Esophagus squamous epithelium (tissue), 5 donors: Measurements from ENCODE around the gene STK17B. TPM values are rescaled to one million over a fixed set of nuclear protein-coding genes. Genes with fewer than 3 reads are reported as not detected.

ENCODE experiments used
- DNase-seq: peaks from one replicate; lab custom pipeline; 2025; lab: John Stamatoyannopoulos, UW
- H3K27ac ChIP-seq, 4 donors: fragments of 200-600 bp; sonication (generic); one replicate each; pipeline ENCODE4 v1.5.1; 2016 to 2019; ENCODE audit warnings: mild to moderate bottlenecking in 1 of 4
- H3K27me3 ChIP-seq, 4 donors: fragments of 200-600 bp; sonication (generic); 1 replicate in 3 of 4; 2 replicates in 1 of 4; pipeline versions ENCODE4 v1.5.1 to v1.6.0; 2017 to 2021; ENCODE audit warnings: antibody characterized with exemption in 1 of 4
- H3K36me3 ChIP-seq, 3 donors: fragments of 200-600 bp; sonication (generic); one replicate each; pipeline ENCODE4 v1.5.1; 2016 to 2019
- H3K4me1 ChIP-seq, 3 donors: fragments of 200-600 bp; sonication (generic); one replicate each; pipeline ENCODE4 v1.5.1; 2017 to 2019
- H3K4me3 ChIP-seq, 4 donors: fragments of 200-600 bp; sonication (generic); 1 replicate in 3 of 4; 2 replicates in 1 of 4; pipeline ENCODE4 v1.5.1; 2016 to 2019; ENCODE audit warnings: mild to moderate bottlenecking in 2 of 4, moderate library complexity in 1 of 4
- H3K9me3 ChIP-seq, 3 donors: fragments of 200-600 bp; sonication (generic); one replicate each; pipeline ENCODE4 v1.5.1; 2016 to 2019
- CTCF ChIP-seq, 6 experiments: fragments of 450-650 bp in 4 of 6; fragments of 200-600 bp in 2 of 6; sonication (generic) in 2 of 6; IDR thresholded peaks; one replicate each; pipeline ENCODE4 v1.5.1; 2016 to 2019; ENCODE audit warnings: antibody characterized with exemption in 6 of 6, mild to moderate bottlenecking in 4 of 6, moderate library complexity in 4 of 6
- POLR2A ChIP-seq, 4 donors: fragments of 450-650 bp; IDR thresholded peaks; one replicate each; pipeline ENCODE4 v1.6.1; 2017; ENCODE audit warnings: antibody characterized with exemption in 4 of 4, mild to moderate bottlenecking in 4 of 4, moderate library complexity in 3 of 4
- WGBS, 2 donors: methylation state at CpG; one replicate each; pipeline ENCODE4 v1.1.5; 2018; 5-methylcytosine and 5-hydroxymethylcytosine counted together
- intact Hi-C: fragments of 100-400 bp; cut with DNase I; formaldehyde crosslinking; loops from one replicate; pipeline ENCODE4 v1.15.0; 2022
- total RNA-seq, 4 donors: library from RNA; depleted of rRNA; stranded (reverse); fragments of >200 nt; gene quantifications; one replicate each; pipeline ENCODE4 v1.1.0, GENCODE V29; 2016
- donor health status: DM: yes; HTN: yes; CAD: no.

STK17B gene
- total RNA-seq, 4 donors from 2014 or later = 7.9 to 32.2 (median 18.2) TPM

DNA sequence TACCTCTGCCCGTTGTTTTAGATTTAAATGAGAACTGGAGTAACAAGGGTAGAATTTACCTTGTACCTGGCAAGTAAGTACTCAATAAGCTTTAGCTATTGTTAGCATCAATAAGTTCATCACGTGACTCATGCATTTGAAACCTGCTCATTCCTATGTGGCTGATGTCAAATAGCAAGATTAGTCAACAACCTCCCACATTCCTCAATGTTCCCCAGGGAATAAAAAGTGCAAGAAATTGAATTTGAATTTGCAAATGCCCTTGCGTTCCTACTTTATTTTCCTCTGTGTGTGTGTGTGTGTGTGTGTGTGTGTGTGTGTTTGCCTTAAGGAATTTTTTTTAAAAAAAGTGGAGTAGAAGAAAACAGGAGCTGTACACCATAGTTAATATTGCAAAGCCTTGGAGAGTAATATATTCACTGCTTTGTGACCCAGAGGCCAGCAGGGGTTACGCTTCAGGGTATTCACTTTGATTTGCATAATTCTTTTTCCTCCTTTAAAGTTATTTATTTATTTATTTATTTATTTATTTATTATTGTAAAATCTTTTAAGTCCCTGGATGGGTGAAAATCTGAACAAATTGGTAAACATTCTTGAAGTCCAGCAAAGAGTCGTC is 58.9 kb downstream of the STK17B start:
- TF ChIP-seq CTCF (IDR thresholded peaks at IDR 0.05) = no peak
- no peak for TF ChIP-seq POLR2A (IDR thresholded peaks at IDR 0.05)
- WGBS, 2 donors = 46 to 65% methylated on average over 5 of the region's 5 CpGs
- no peak overlapping the region for H3K4me3 ChIP-seq
- no peak overlapping the region for H3K27ac ChIP-seq
- DNase-seq = no peak
- H3K4me1 ChIP-seq = peaks cover 0 to 6% (median 0%) of the 10 kb centered on the region in 3 donors
- H3K36me3 ChIP-seq = no peaks in the 10 kb centered on the region
- no peaks in the 10 kb centered on the region for H3K9me3 ChIP-seq
- intact Hi-C loops = no loop called here
- no peaks in the 10 kb centered on the region for H3K27me3 ChIP-seq

DNA sequence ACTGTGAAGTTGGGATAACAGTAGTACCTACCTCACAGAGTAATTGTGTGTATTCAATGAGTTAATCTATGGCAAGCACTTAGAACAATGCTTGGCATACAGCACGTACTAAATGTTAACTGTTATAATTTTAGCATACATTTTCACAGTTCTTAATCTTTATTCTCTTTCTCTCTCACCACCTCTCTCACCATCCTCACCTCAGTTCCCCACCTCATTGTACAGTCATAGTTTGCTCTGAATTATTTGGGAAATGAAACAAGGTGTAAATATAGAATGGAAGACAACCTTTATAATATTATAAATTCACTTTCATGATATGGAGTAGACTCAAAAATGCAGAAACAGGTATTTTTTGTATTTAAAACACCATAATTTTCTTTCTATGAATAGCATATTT is 62.8 kb downstream of the STK17B start:
- 74 to 83% methylated on average over 1 of the region's 1 CpG for WGBS, 2 donors
- no peaks in the 10 kb centered on the region for H3K36me3 ChIP-seq
- no peak overlapping the region for H3K27ac ChIP-seq
- peaks cover 0 to 6% (median 0%) of the 10 kb centered on the region in 3 donors for H3K4me1 ChIP-seq
- H3K4me3 ChIP-seq = no peak overlapping the region
- H3K27me3 ChIP-seq = no peaks in the 10 kb centered on the region
- no peak for DNase-seq
- no peaks in the 10 kb centered on the region for H3K9me3 ChIP-seq
- intact Hi-C loops = no loop called here
- TF ChIP-seq POLR2A (IDR thresholded peaks at IDR 0.05) (no peak), CTCF (IDR thresholded peaks at IDR 0.05) (no peak)

DNA sequence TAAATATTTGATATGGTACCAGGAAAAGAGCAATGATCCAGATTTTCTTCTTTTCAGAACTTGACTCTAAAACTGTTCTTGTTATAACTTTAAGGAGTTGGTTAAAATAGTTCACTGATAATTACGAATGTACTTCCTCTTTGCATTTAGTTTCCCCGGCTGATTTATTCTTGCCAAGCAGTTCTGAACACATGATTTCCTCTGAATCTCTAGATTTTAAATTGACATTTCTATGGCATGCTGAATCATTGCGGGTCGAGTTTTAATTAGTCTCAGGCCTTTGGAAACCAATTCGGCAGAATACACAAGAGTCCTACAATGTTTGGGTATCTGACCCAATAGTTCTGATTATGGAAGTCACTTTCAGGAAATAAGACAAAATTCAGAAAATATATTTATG is 65.4 kb downstream of the STK17B start:
- WGBS, 2 donors = 16 to 33% methylated on average over 5 of the region's 5 CpGs
- Histone ChIP-seq H3K4me1 (no peaks in the 10 kb centered on the region), H3K9me3 (no peaks in the 10 kb centered on the region), H3K4me3 (no peak overlapping the region), H3K27ac (no peak overlapping the region), H3K36me3 (no peaks in the 10 kb centered on the region), H3K27me3 (no peaks in the 10 kb centered on the region)
- TF ChIP-seq POLR2A (IDR thresholded peaks at IDR 0.05) = no peak
- no peak for TF ChIP-seq CTCF (IDR thresholded peaks at IDR 0.05)
- intact Hi-C loops = no loop called here
- DNase-seq = no peak

- Histone ChIP-seq H3K4me3 (no peak overlapping the region), H3K4me1 (no peaks in the 10 kb centered on the region), H3K36me3 (no peaks in the 10 kb centered on the region), H3K27ac (no peak overlapping the region), H3K9me3 (no peaks in the 10 kb centered on the region), H3K27me3 (no peaks in the 10 kb centered on the region)
- no peak for TF ChIP-seq POLR2A (IDR thresholded peaks at IDR 0.05)
- TF ChIP-seq CTCF (IDR thresholded peaks at IDR 0.05) = no peak
- WGBS, 2 donors = 86% methylated on average over 4 of the region's 4 CpGs
- DNase-seq = no peak
- intact Hi-C loops = no loop called here
Measured at GRCh38 chr2:196104066-196104465, 67.3 kb downstream of the STK17B start.

DNA sequence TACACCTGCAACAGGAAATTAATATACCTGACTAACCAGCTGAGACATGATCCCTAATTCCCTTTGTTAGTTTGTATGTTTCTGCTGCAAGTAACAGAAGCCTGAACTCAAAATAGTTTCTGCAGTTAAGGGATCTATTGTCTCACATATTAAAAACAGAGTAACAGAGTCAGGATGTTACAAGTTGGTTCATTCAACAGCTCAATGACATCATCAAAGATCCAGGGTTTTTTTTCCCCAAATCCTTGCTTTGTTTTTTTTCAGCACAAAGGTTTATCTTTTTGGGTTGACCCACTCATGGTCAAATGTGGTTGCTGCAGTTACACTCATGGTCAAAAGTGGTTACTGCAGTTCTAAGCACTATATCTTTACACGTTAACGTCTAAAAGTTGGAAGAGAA is 67.8 kb downstream of the STK17B start:
- no peaks in the 10 kb centered on the region for H3K36me3 ChIP-seq
- WGBS, 2 donors = 90 to 100% methylated on average over 2 of the region's 2 CpGs
- TF ChIP-seq CTCF (IDR thresholded peaks at IDR 0.05) (no peak), POLR2A (IDR thresholded peaks at IDR 0.05) (no peak)

More for the DNA sequence above, 67.8 kb downstream of the STK17B start:
- H3K27ac ChIP-seq = no peak overlapping the region
- no peak overlapping the region for H3K4me3 ChIP-seq
- DNase-seq = no peak
- H3K4me1 ChIP-seq = no peaks in the 10 kb centered on the region
- no peaks in the 10 kb centered on the region for H3K9me3 ChIP-seq
- intact Hi-C loops = no loop called here
- no peaks in the 10 kb centered on the region for H3K27me3 ChIP-seq
